ENCODE data around the gene FMN2.
A peak's percentile ranks its signal among the peaks of the same experiment; 100 is the strongest.

Gene FMN2

DNA sequence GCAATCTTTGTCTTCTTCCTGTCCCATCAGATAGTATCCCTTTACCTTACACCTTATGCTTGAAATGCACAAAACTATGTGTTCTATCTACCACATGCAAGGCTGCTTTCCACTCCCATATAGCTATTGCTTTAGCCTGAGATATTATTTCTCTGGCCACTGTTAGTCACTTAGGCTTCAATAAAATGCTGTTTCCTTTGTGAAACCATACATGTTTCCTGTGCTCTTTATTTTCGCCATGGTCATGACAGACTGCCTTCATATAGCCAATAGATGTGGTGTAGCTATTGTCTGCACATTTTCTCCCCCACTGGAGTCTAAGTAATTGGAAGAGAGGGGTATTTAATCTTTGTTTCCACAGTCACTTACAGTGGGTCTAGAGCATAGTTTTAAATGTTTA is 411.9 kb downstream of the FMN2 start:
- no peak for DNase-seq

- DNase-seq: no peak
Measured at GRCh38 chr1:240506176-240506575, 414.5 kb downstream of the FMN2 start.

GRCh38 chr1:240508201-240508600 is 416.5 kb downstream of the FMN2 start:
- DNase-seq: no peak

DNA sequence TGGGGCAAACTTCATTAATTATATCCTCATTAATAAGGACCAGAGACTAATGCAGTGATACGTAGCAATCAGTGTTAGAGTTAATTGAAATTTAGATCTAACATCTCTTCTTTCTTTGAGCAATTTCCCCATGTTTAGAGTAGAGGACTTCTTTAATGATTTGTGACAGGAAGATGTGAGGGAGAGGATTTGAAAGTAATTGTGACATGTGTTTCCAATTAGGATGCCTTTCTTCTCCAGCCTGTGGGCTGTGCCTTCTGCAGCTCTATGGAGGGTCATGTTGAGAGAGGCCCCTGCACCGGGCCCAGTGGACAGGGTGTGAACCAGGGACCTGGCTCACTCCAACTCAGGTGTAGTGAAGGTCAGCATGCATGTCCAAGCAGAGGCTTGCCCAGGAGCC is 417.3 kb downstream of the FMN2 start:
- DNase-seq: no peak

DNA sequence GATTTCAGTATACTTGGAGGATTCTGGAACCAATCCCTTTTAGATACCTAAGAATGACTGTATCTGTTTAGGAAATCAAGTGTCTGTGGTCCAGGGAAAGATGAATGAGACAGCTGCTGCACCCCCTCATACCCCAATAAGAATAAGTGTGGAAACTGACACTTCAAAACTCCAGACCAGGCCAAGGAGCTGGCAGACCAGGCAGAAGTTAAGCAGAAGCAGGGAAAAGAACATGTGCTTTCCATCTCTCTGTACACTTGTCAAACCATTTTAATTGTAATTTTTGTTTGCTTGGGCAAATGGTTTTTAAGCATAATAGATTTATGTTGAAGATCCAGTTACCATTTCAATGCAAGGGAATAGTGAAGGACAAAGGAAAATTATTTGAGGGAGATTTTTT is 420.1 kb downstream of the FMN2 start:
- no peak for DNase-seq

DNA sequence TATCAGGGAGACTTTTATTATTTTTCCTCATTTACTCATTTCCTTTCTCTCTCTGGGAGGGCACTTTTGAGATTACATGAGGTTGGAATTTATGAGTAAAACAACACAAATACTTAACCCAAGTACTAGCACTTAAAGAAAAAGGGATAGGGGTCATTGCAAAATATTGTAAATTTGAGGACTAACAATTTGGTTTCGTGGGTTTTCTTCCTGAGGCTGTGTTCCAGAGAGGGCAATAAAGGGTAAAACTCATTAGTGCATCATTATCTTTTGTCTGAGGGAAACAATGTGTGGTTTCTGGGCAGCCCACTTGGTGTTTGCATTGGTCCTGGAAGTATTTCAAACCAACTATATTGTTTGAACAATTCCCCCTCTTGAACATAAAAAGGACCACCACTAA is 423.8 kb downstream of the FMN2 start:
- peak; percentile 19 for DNase-seq

- DNase-seq: no peak
Measured at GRCh38 chr1:240516069-240516468, 424.4 kb downstream of the FMN2 start.

DNA sequence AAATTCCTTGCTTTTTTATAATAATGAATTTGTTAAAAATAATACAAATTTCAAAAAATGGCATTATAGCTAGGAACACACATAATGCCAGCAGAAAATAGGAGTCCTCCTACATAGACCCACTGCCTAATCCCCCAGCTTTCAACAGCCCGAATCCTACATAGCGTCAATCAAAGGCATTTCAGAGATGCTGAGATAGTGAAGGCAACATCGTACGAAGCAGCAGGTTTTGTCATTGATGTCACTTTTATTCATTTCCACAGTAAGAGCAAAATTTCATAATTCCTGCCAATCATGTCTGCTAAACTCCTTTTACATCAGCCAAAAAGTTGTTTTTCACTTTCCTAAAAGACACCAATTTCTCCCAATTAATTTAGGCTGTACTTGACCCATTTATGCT is 426.2 kb downstream of the FMN2 start:
- DNase-seq: no peak

- DNase-seq: peak; percentile 70
Measured at GRCh38 chr1:240522122-240522822, 430.6 kb downstream of the FMN2 start.

GRCh38 chr1:240524356-240525069 is 432.8 kb downstream of the FMN2 start:
- no peak for DNase-seq

All from NCI-H748 treated with DMSO at 0.1 percent for 48 hours (cell line).